K562 (cell line): ENCODE data around the gene ARMC9. TPM values are rescaled to one million over a fixed set of nuclear protein-coding genes. Genes with fewer than 3 reads are reported as not detected.

Experiments
- ATAC-seq: fragments of 200-7000 bp; cut with Tn5 transposase; 3 replicates; pipeline ENCODE4 v1.9.1; 2020; ENCODE audit warnings: moderate library complexity
- BruUV-seq: library from RNA; stranded (reverse); fragments of 400-500 nt; replicated peaks from 2 replicates; lab custom pipeline; 2021; lab: Mats Ljungman, UMichigan
- CTCF ChIA-PET: fragments of 300-600 bp; formaldehyde crosslinking; extraction: SDS; loops from one replicate; lab custom pipeline; 2021; ENCODE audit warnings: low intra/inter-chr PET ratio; lab: Yijun Ruan, JAX
- POLR2A ChIA-PET: fragments of 300-600, 350-650 bp; sonication (Branson Sonifier 250); formaldehyde crosslinking; extraction: SDS; loops from one replicate; lab custom pipeline; 2021; ENCODE audit warnings: antibody characterized with exemption, inconsistent platforms; lab: Yijun Ruan, JAX
- DNase-seq, 4 experiments: peaks; one replicate each; pipeline versions ENCODE4 v3.0.0 to v3.0.0-alpha.2; 2011 to 2018; ENCODE audit warnings: low spot score in 3 of 4, mixed read lengths in 3 of 4; ENCODE audit errors: extremely low read depth in 1 of 4
- FAIRE-seq: peaks from 2 replicates; lab custom pipeline; 2011; peaks lifted over from hg19 to GRCh38; lab: Jason Lieb, UNC
- H2AFZ ChIP-seq: 2 replicates; pipeline ENCODE4 v1.6.0; 2011; ENCODE audit warnings: low read depth, low read length, control low read depth, inconsistent platforms
- H3K27ac ChIP-seq: fragments of 200-600 bp; 3 replicates; pipeline ENCODE4 v1.8.0; 2011; ENCODE audit warnings: low read depth, mild to moderate bottlenecking, control low read depth, inconsistent platforms, low read length, moderate library complexity, mixed read lengths; ENCODE audit errors: extremely low read depth
- H3K27me3 ChIP-seq, 2 experiments: fragments of 300-600 bp in 1 of 2; 2 replicates in 1 of 2; 3 replicates in 1 of 2; pipeline versions ENCODE4 v1.6.0 to v1.8.0; 2011; ENCODE audit warnings: inconsistent platforms in 2 of 2, low read length in 2 of 2, mild to moderate bottlenecking in 1 of 2, mixed read lengths in 1 of 2, moderate library complexity in 1 of 2; ENCODE audit not compliant: control insufficient read depth in 2 of 2, insufficient read depth in 2 of 2
- H3K36me3 ChIP-seq: fragments of 300-600 bp; 3 replicates; pipeline ENCODE4 v1.8.0; 2011; ENCODE audit warnings: mild to moderate bottlenecking, low read length, inconsistent platforms; ENCODE audit not compliant: control insufficient read depth, insufficient read depth
- H3K4me1 ChIP-seq, 2 experiments: fragments of 200-600 bp in 1 of 2; replicated peaks in 1 of 2; 2 replicates in 1 of 2; 3 replicates in 1 of 2; pipeline versions ENCODE4 v1.5.1 to v1.8.0; 2011; ENCODE audit warnings: inconsistent platforms in 2 of 2, low read length in 2 of 2, mild to moderate bottlenecking in 1 of 2, mixed read lengths in 1 of 2, moderate library complexity in 1 of 2; ENCODE audit not compliant: control insufficient read depth in 2 of 2, insufficient read depth in 2 of 2
- H3K4me2 ChIP-seq: 2 replicates; pipeline ENCODE4 v1.6.1; 2011; ENCODE audit warnings: low read length, control low read depth, inconsistent platforms, mixed read lengths; ENCODE audit not compliant: insufficient read depth
- H3K4me3 ChIP-seq: fragments of 200-600 bp; sonication (generic), shearing (Covaris generic); 2 replicates; pipeline ENCODE4 v1.5.1; 2016; ENCODE audit warnings: control low read depth, inconsistent platforms
- H3K79me2 ChIP-seq: fragments of 200-600 bp; 3 replicates; pipeline ENCODE4 v1.8.0; 2011; ENCODE audit warnings: low read length, inconsistent platforms; ENCODE audit not compliant: control insufficient read depth, insufficient read depth
- H3K9ac ChIP-seq, 2 experiments: 2 replicates each; pipeline versions ENCODE4 v1.6.0 to v1.6.1; 2011; ENCODE audit warnings: low read depth in 2 of 2, low read length in 2 of 2, control low read depth in 1 of 2, inconsistent platforms in 1 of 2, mild to moderate bottlenecking in 1 of 2, mixed read lengths in 1 of 2; ENCODE audit not compliant: insufficient read depth in 1 of 2
- H3K9me1 ChIP-seq: one replicate; pipeline ENCODE4 v1.6.0; 2011; ENCODE audit warnings: inconsistent platforms, mild to moderate bottlenecking, low read length, moderate library complexity; ENCODE audit not compliant: control insufficient read depth, insufficient read depth
- H3K9me3 ChIP-seq: replicated peaks from 2 replicates; pipeline ENCODE4 v1.5.1; 2011; ENCODE audit warnings: low read depth, low read length, inconsistent platforms; ENCODE audit not compliant: control insufficient read depth, insufficient read depth
- H4K20me1 ChIP-seq: replicated peaks from 2 replicates; pipeline ENCODE4 v1.6.1; 2011; ENCODE audit warnings: low read length, inconsistent platforms, mixed read lengths; ENCODE audit not compliant: control insufficient read depth, insufficient read depth
- CCAR2 ChIP-seq: fragments of 200-400 bp; formaldehyde crosslinking; IDR thresholded peaks from 2 replicates; pipeline ENCODE4 v1.6.1; 2017; ENCODE audit warnings: mild to moderate bottlenecking, low read depth, low read length
- CUX1 ChIP-seq: fragments of 200-800 bp; sonication (Bioruptor generic); IDR thresholded peaks from 2 replicates; pipeline ENCODE4 v1.6.1; 2016; ENCODE audit warnings: missing genetic modification characterization, missing compliant biosample characterization
- DIDO1 ChIP-seq: fragments of 450-650 bp; IDR thresholded peaks from 2 replicates; pipeline ENCODE4 v1.6.1; 2016; ENCODE audit warnings: low read depth, missing biosample characterization, missing genetic modification characterization
- GABPB2 ChIP-seq: fragments of 250-450 bp; sonication (Bioruptor Pico); conservative IDR thresholded peaks from 2 replicates; pipeline ENCODE4 v1.5.1; 2021; ENCODE audit warnings: mild to moderate bottlenecking
- KDM5B ChIP-seq: fragments of 200-600 bp; sonication (generic); IDR thresholded peaks from 2 replicates; pipeline ENCODE4 v1.6.1; 2012; ENCODE audit warnings: low read depth, mild to moderate bottlenecking, moderate library complexity, low read length, control low read depth, inconsistent platforms; ENCODE audit not compliant: insufficient replicate concordance
- PYGO2 ChIP-seq: fragments of 450-650 bp; IDR thresholded peaks from 2 replicates; pipeline ENCODE4 v1.6.1; 2016; ENCODE audit warnings: mild to moderate bottlenecking, missing genetic modification characterization, moderate library complexity, missing compliant biosample characterization
- RBM34 ChIP-seq: fragments of 200-400 bp; formaldehyde crosslinking; IDR thresholded peaks from 2 replicates; pipeline ENCODE4 v1.6.1; 2018; ENCODE audit warnings: low read length, borderline replicate concordance; ENCODE audit not compliant: insufficient read depth
- SMARCC2 ChIP-seq: fragments of 450-650 bp; IDR thresholded peaks from 2 replicates; pipeline ENCODE4 v1.6.1; 2017; ENCODE audit warnings: antibody characterized with exemption, moderate library complexity, mild to moderate bottlenecking, low read depth
- ZBTB2 ChIP-seq: fragments of 450-650 bp; IDR thresholded peaks from 2 replicates; pipeline ENCODE4 v1.6.1; 2016; ENCODE audit warnings: antibody characterized with exemption
- ZC3H8 ChIP-seq: fragments of 450-650 bp; IDR thresholded peaks from 2 replicates; pipeline ENCODE4 v1.6.1; 2017
- ZNF175 ChIP-seq: fragments of 200-800 bp; sonication (Bioruptor generic); IDR thresholded peaks from 2 replicates; pipeline ENCODE4 v1.6.1; 2016; ENCODE audit warnings: low read depth, mild to moderate bottlenecking, missing genetic modification characterization, missing compliant biosample characterization
- ZNF239 ChIP-seq: fragments of 250-450 bp; sonication (Bioruptor Pico); IDR thresholded peaks from 2 replicates; pipeline ENCODE4 v1.4.0; 2020; ENCODE audit warnings: mild to moderate bottlenecking
- ZNF347 ChIP-seq: fragments of 450-650 bp; formaldehyde crosslinking; IDR thresholded peaks from 2 replicates; pipeline ENCODE4 v1.4.0; 2020; ENCODE audit warnings: low read depth, mild to moderate bottlenecking, moderate library complexity
- ZNF354B ChIP-seq: fragments of 250-450 bp; sonication (Bioruptor Pico); IDR thresholded peaks from 2 replicates; pipeline ENCODE4 v1.4.0; 2020
- ZNF507 ChIP-seq: conservative IDR thresholded peaks from 2 replicates; pipeline ENCODE4 v1.6.1; 2017; ENCODE audit warnings: missing genetic modification characterization, missing compliant biosample characterization
- ZNF639 ChIP-seq, 2 experiments: fragments of 200-800 bp in 1 of 2; sonication (Bioruptor generic) in 1 of 2; sonication (generic) in 1 of 2; formaldehyde crosslinking in 1 of 2; IDR thresholded peaks in 1 of 2; conservative IDR thresholded peaks in 1 of 2; 2 replicates each; pipeline versions ENCODE4 v1.5.0 to v1.6.1; 2016 to 2020; ENCODE audit warnings: missing compliant biosample characterization in 1 of 2, missing genetic modification characterization in 1 of 2, missing genetic modification reagents in 1 of 2
- WGBS: fragments of 100-300 bp; shearing (Covaris generic); methylation state at CpG from one replicate; pipeline ENCODE4 v1.1.6; 2016; ENCODE audit warnings: low coverage, mixed read lengths; ENCODE audit not compliant: insufficient coverage; ENCODE audit errors: missing lambda C conversion rate; 5-methylcytosine and 5-hydroxymethylcytosine counted together
- in situ Hi-C: fragments of 300-500 bp; cut with MboI; formaldehyde crosslinking; loops from 4 replicates; pipeline ENCODE4 v1.15.0; 2018; ENCODE audit warnings: inconsistent platforms, mixed read lengths
- intact Hi-C: fragments of 100-400 bp; cut with micrococcal nuclease; formaldehyde crosslinking; loops from 2 replicates; pipeline ENCODE4 v1.14.2; 2022
- polyA plus RNA-seq, 8 experiments: library from polyadenylated mRNA; depleted of rRNA in 4 of 8; stranded (reverse) in 5 of 8; unstranded in 3 of 8; fragments of >200 nt; fragmentation: Nextera tagmentation in 2 of 8; fragmentation: Illumina TruSeq in 1 of 8; extraction: Ambion mirVana in 2 of 8; extraction: Trizol in 1 of 8; gene quantifications; 2 replicates each; pipeline versions ENCODE4 v1.2.1 to v1.2.3, GENCODE V29; 2011 to 2014; ENCODE audit warnings: inconsistent platforms in 1 of 8, missing spikeins in 1 of 8
- total RNA-seq, 7 experiments: library from RNA; depleted of rRNA in 6 of 7; stranded (reverse); fragments of >200 nt in 6 of 7; fragmentation: Illumina TruSeq in 2 of 7; extraction: Trizol in 2 of 7; gene quantifications; 2 replicates each; pipeline versions ENCODE4 v1.2.1 to v1.2.3, GENCODE V29; 2011 to 2021; ENCODE audit warnings: low replicate concordance in 1 of 7

Gene ARMC9
- total and polyA plus RNA-seq, 9 of the 15 experiments (the other 6 are each of a cell fraction or from before 2014, with no cell fraction given): 0.36 to 2.3 (median 1.1) TPM

GRCh38 chr2:231356466-231356844, 158.0 kb downstream of the ARMC9 start:
- H3K27me3 ChIP-seq: peaks cover 0 to 31% of the 10 kb centered on the region in 2 experiments; a peak in 3 of 5 replicates
- ChIA-PET CTCF (no interaction called here), POLR2A (interaction anchor here (1.0 kb wide), 1 partner anchor 10 kb away, joined by 5 read pairs; no protein-coding TSS in a partner anchor)
- no peak overlapping the region for H2AFZ ChIP-seq
- no TSS peak for BruUV-seq
- no peak overlapping the region for H3K9ac ChIP-seq
- WGBS: 18% methylated on average over 5 of the region's 5 CpGs
- no peaks in the 10 kb centered on the region for H3K79me2 ChIP-seq
- intact Hi-C loops (no loop called here), in situ Hi-C loops (no loop called here)
- no peaks in the 10 kb centered on the region for H3K36me3 ChIP-seq
- DNase-seq (no peak), FAIRE-seq (no peak), ATAC-seq (no peak)
- H3K4me3 ChIP-seq: no peak overlapping the region
- no peak overlapping the region for H3K4me2 ChIP-seq
- no peaks in the 10 kb centered on the region for H4K20me1 ChIP-seq
- peaks cover 0 to 13% of the 10 kb centered on the region in 2 experiments; a peak in 2 of 5 replicates for H3K4me1 ChIP-seq
- no peak overlapping the region for H3K27ac ChIP-seq
- H3K9me1 ChIP-seq: no peaks in the 10 kb centered on the region
- H3K9me3 ChIP-seq: no peaks in the 10 kb centered on the region
- no peak for TF ChIP-seq PYGO2 (tag)
- no peak for TF ChIP-seq SMARCC2
- TF ChIP-seq KDM5B: no peak
- TF ChIP-seq ZNF175 (CRISPR knock-in tag): no peak
- no peak for TF ChIP-seq ZNF347
- no peak for TF ChIP-seq ZBTB2
- TF ChIP-seq ZNF639 (CRISPR knock-in tag; conservative IDR thresholded peaks at IDR 0.05 in 1 of 2, IDR thresholded peaks at IDR 0.05 in 1 of 2): no peak
- no peak for TF ChIP-seq DIDO1
- TF ChIP-seq ZNF507 (tag): no peak
- TF ChIP-seq RBM34: no peak
- no peak for TF ChIP-seq CUX1 (CRISPR knock-in tag)
- no peak for TF ChIP-seq ZC3H8
- no peak for TF ChIP-seq CCAR2
- no peak for TF ChIP-seq ZNF354B (CRISPR knock-in tag)
- TF ChIP-seq GABPB2 (CRISPR knock-in tag): no peak
- no peak for TF ChIP-seq ZNF239 (CRISPR knock-in tag)
